Measurements from ENCODE around the gene DHX40. TPM values are rescaled to one million over a fixed set of nuclear protein-coding genes. Genes with fewer than 3 reads are reported as not detected.
A peak's percentile ranks its signal among the peaks of the same experiment; 100 is the strongest.

Gene DHX40
- total RNA-seq, 4 donors from 2014 or later, result 32.4 to 48.0 (median 44.3) TPM

- WGBS, result 85% methylated on average over 1 of the region's 1 CpG
These were observed 65.9 kb downstream of the DHX40 start for GRCh38 chr17:59631276-59631675.

GRCh38 chr17:59632398-59632797, 67.0 kb downstream of the DHX40 start:
- TF ChIP-seq EP300 (IDR thresholded peaks at IDR 0.05) (no peak), CTCF (IDR thresholded peaks at IDR 0.05) (no peak), POLR2AphosphoS5 (IDR thresholded peaks at IDR 0.05) (no peak), POLR2A (IDR thresholded peaks at IDR 0.05; ENCODE audit: low read depth) (no peak)
- Histone ChIP-seq H3K4me3 (no peak overlapping the region), H3K36me3 (peaks cover 0 to 3% (median 0%) of the 10 kb centered on the region in 4 donors), H3K9me3 (no peaks in the 10 kb centered on the region), H3K4me1 (peaks cover 39 to 89% (median 81%) of the 10 kb centered on the region in 4 donors), H3K27ac (replicated peaks in 1 of 4) (no peak overlapping the region), H3K27me3 (no peaks in the 10 kb centered on the region)
- WGBS, result 82% methylated on average over 6 of the region's 6 CpGs
- no peak for DNase-seq (ENCODE audit: extremely low spot score)
- intact Hi-C loops (cut with DNase I), result no loop called here

More at GRCh38 chr17:59631276-59631675, 65.9 kb downstream of the DHX40 start:
- no peak for DNase-seq (ENCODE audit: extremely low spot score)
- Histone ChIP-seq H3K4me3 (no peak overlapping the region), H3K36me3 (peaks cover 0 to 3% (median 0%) of the 10 kb centered on the region in 4 donors), H3K4me1 (peaks cover 50 to 98% (median 92%) of the 10 kb centered on the region in 4 donors), H3K27ac (replicated peaks in 1 of 4) (no peak overlapping the region), H3K9me3 (no peaks in the 10 kb centered on the region), H3K27me3 (no peaks in the 10 kb centered on the region)
- intact Hi-C loops (cut with DNase I), result no loop called here
- TF ChIP-seq EP300 (IDR thresholded peaks at IDR 0.05) (no peak), CTCF (IDR thresholded peaks at IDR 0.05) (no peak), POLR2A (IDR thresholded peaks at IDR 0.05; ENCODE audit: low read depth) (no peak), POLR2AphosphoS5 (IDR thresholded peaks at IDR 0.05) (no peak)

- no peaks in the 10 kb centered on the region for H3K9me3 ChIP-seq
- H3K36me3 ChIP-seq, result peaks cover 0 to 3% (median 0%) of the 10 kb centered on the region in 4 donors
- H3K4me3 ChIP-seq, result no peak overlapping the region
- DNase-seq (ENCODE audit: extremely low spot score), result no peak
- H3K4me1 ChIP-seq, result peaks cover 39 to 87% (median 78%) of the 10 kb centered on the region in 4 donors
- H3K27ac ChIP-seq (replicated peaks in 1 of 4), result no peak overlapping the region
- H3K27me3 ChIP-seq, result no peaks in the 10 kb centered on the region
- intact Hi-C loops (cut with DNase I), result no loop called here
- 88% methylated on average over 5 of the region's 5 CpGs for WGBS
- TF ChIP-seq POLR2AphosphoS5 (IDR thresholded peaks at IDR 0.05), result no peak
- no peak for TF ChIP-seq CTCF (IDR thresholded peaks at IDR 0.05)
- no peak for TF ChIP-seq EP300 (IDR thresholded peaks at IDR 0.05)
- no peak for TF ChIP-seq POLR2A (IDR thresholded peaks at IDR 0.05; ENCODE audit: low read depth)
These were observed 68.4 kb downstream of the DHX40 start for GRCh38 chr17:59633658-59634359.

- Histone ChIP-seq H3K9me3 (no peaks in the 10 kb centered on the region), H3K4me3 (no peak overlapping the region), H3K36me3 (peaks cover 0 to 3% (median 0%) of the 10 kb centered on the region in 4 donors), H3K27ac (replicated peaks in 1 of 4) (peak overlapping the region in 1 of 4 donors; percentile 16), H3K4me1 (peaks cover 36 to 83% (median 77%) of the 10 kb centered on the region in 4 donors), H3K27me3 (no peaks in the 10 kb centered on the region)
- TF ChIP-seq EP300 (IDR thresholded peaks at IDR 0.05) (no peak), POLR2AphosphoS5 (IDR thresholded peaks at IDR 0.05) (peak in 1 of 2 donors; percentile 14)
- no peak for DNase-seq (ENCODE audit: extremely low spot score)
- WGBS, result 72% methylated on average over 3 of the region's 3 CpGs
- intact Hi-C loops (cut with DNase I), result no loop called here
These were observed 69.5 kb downstream of the DHX40 start for GRCh38 chr17:59634632-59635541.
